HepG2 (cell line): Measurements from ENCODE around the gene C22orf39. TPM values are rescaled to one million over a fixed set of nuclear protein-coding genes. Genes with fewer than 3 reads are reported as not detected.

Source experiments
- ATAC-seq: fragments of 200-7000 bp; cut with Tn5 transposase; 3 replicates; pipeline ENCODE4 v1.9.1; 2020; ENCODE audit warnings: mild to moderate bottlenecking, moderate library complexity
- BruUV-seq: library from RNA; stranded (reverse); fragments of 400-500 nt; replicated peaks from 2 replicates; lab custom pipeline; 2021; lab: Mats Ljungman, UMichigan
- CTCF ChIA-PET: fragments of 300-600 bp; formaldehyde crosslinking; extraction: SDS; loops from one replicate; lab custom pipeline; 2021; ENCODE audit warnings: low total read pairs, inconsistent platforms, low intra/inter-chr PET ratio; lab: Yijun Ruan, JAX
- POLR2A ChIA-PET: fragments of 350-600 bp; sonication (Branson Sonifier 250); formaldehyde crosslinking; loops from one replicate; lab custom pipeline; 2020; ENCODE audit warnings: antibody characterized with exemption, inconsistent platforms; lab: Yijun Ruan, JAX
- DNase-seq: peaks from one replicate; pipeline ENCODE4 v3.0.0-alpha.2; 2015; ENCODE audit warnings: low spot score
- FAIRE-seq: peaks from 3 replicates; lab custom pipeline; 2011; peaks lifted over from hg19 to GRCh38; lab: Jason Lieb, UNC
- H2AFZ ChIP-seq: one replicate; pipeline ENCODE4 v1.6.1; 2011; ENCODE audit warnings: low read length, inconsistent platforms
- H3K27ac ChIP-seq: fragments of 300-600 bp; 3 replicates; pipeline ENCODE4 v1.8.0; 2011; ENCODE audit warnings: mixed run types, mild to moderate bottlenecking, mixed read lengths, low read length, inconsistent platforms; ENCODE audit not compliant: insufficient read depth; ENCODE audit errors: extremely low read length
- H3K27me3 ChIP-seq, 2 experiments: fragments of 200-600 bp in 1 of 2; 2 replicates in 1 of 2; 3 replicates in 1 of 2; pipeline versions ENCODE4 v1.6.0 to v1.8.0; 2011; ENCODE audit warnings: low read length in 2 of 2, mild to moderate bottlenecking in 2 of 2, moderate library complexity in 2 of 2, inconsistent platforms in 1 of 2; ENCODE audit not compliant: insufficient read depth in 2 of 2, control insufficient read depth in 1 of 2
- H3K36me3 ChIP-seq, 2 experiments: fragments of 200-600 bp in 1 of 2; replicated peaks in 1 of 2; 2 replicates in 1 of 2; 3 replicates in 1 of 2; pipeline versions ENCODE4 v1.5.1 to v1.8.0; 2011; ENCODE audit warnings: low read length in 2 of 2, inconsistent platforms in 1 of 2; ENCODE audit not compliant: insufficient read depth in 2 of 2, control insufficient read depth in 1 of 2
- H3K4me1 ChIP-seq: 2 replicates; pipeline ENCODE4 v1.5.1; 2012; ENCODE audit warnings: low read length, inconsistent platforms; ENCODE audit not compliant: insufficient read depth
- H3K4me2 ChIP-seq: 2 replicates; pipeline ENCODE4 v1.6.0; 2011; ENCODE audit warnings: low read depth, low read length, inconsistent platforms
- H3K4me3 ChIP-seq, 3 experiments: fragments of 200-600 bp in 1 of 3; sonication (generic), shearing (Covaris generic) in 1 of 3; replicated peaks in 1 of 3; 2 replicates each; pipeline ENCODE4 v1.5.1; 2011 to 2016; ENCODE audit warnings: low read length in 3 of 3, inconsistent platforms in 2 of 3, low read depth in 2 of 3, mild to moderate bottlenecking in 2 of 3, control low read depth in 1 of 3, mixed read lengths in 1 of 3; ENCODE audit not compliant: insufficient read depth in 1 of 3
- H3K79me2 ChIP-seq: one replicate; pipeline ENCODE4 v1.6.1; 2011; ENCODE audit warnings: low read length, inconsistent platforms; ENCODE audit not compliant: insufficient read depth
- H3K9ac ChIP-seq: 2 replicates; pipeline ENCODE4 v1.6.0; 2011; ENCODE audit warnings: mild to moderate bottlenecking, low read depth, low read length, inconsistent platforms; ENCODE audit not compliant: insufficient read depth
- H3K9me3 ChIP-seq: 2 replicates; pipeline ENCODE4 v1.5.1; 2012; ENCODE audit warnings: mild to moderate bottlenecking, low read length
- H4K20me1 ChIP-seq: 2 replicates; pipeline ENCODE4 v1.6.0; 2011; ENCODE audit warnings: inconsistent platforms, mild to moderate bottlenecking, low read length, moderate library complexity; ENCODE audit not compliant: insufficient read depth
- ADNP ChIP-seq: sonication (generic); formaldehyde crosslinking; IDR thresholded peaks from 2 replicates; pipeline ENCODE4 v1.4.0; 2020; ENCODE audit warnings: missing genetic modification reagents
- HNF1A ChIP-seq, 2 experiments: sonication (generic) in 1 of 2; formaldehyde crosslinking in 1 of 2; IDR thresholded peaks; 2 replicates each; pipeline versions ENCODE4 v1.4.0 to v1.6.1; 2016 to 2020; ENCODE audit warnings: borderline replicate concordance in 1 of 2, low read depth in 1 of 2, mild to moderate bottlenecking in 1 of 2, missing genetic modification reagents in 1 of 2
- MTA3 ChIP-seq: sonication (generic); formaldehyde crosslinking; IDR thresholded peaks from 2 replicates; pipeline ENCODE4 v1.4.0; 2020; ENCODE audit warnings: missing genetic modification reagents
- MXD4 ChIP-seq: IDR thresholded peaks from 2 replicates; pipeline ENCODE4 v1.6.1; 2016; ENCODE audit warnings: mild to moderate bottlenecking, missing biosample characterization, missing genetic modification reagents
- NFATC3 ChIP-seq: sonication (generic); formaldehyde crosslinking; IDR thresholded peaks from 2 replicates; pipeline ENCODE4 v1.5.1; 2020; ENCODE audit warnings: mild to moderate bottlenecking, missing genetic modification reagents
- PBX2 ChIP-seq: IDR thresholded peaks from 2 replicates; pipeline ENCODE4 v1.6.1; 2016; ENCODE audit warnings: control low read depth
- STAG1 ChIP-seq: sonication (generic); formaldehyde crosslinking; IDR thresholded peaks from 2 replicates; pipeline ENCODE4 v1.4.0; 2020; ENCODE audit warnings: missing genetic modification reagents
- TFE3 ChIP-seq: IDR thresholded peaks from 2 replicates; pipeline ENCODE4 v1.6.1; 2016
- THAP7 ChIP-seq: sonication (generic); formaldehyde crosslinking; IDR thresholded peaks from 2 replicates; pipeline ENCODE4 v1.8.1; 2023; ENCODE audit warnings: mild to moderate bottlenecking, missing genetic modification reagents
- ZBTB42 ChIP-seq: sonication (generic); formaldehyde crosslinking; IDR thresholded peaks from 2 replicates; pipeline ENCODE4 v1.5.0; 2020; ENCODE audit warnings: mild to moderate bottlenecking, missing genetic modification reagents
- ZNF136 ChIP-seq: sonication (generic); formaldehyde crosslinking; IDR thresholded peaks from 2 replicates; pipeline ENCODE4 v1.8.1; 2022; ENCODE audit warnings: low read depth, mild to moderate bottlenecking, moderate library complexity, missing genetic modification reagents
- ZNF205 ChIP-seq: IDR thresholded peaks from 2 replicates; pipeline ENCODE4 v1.6.1; 2018; ENCODE audit warnings: missing biosample characterization, missing genetic modification reagents
- ZNF292 ChIP-seq: sonication (generic); formaldehyde crosslinking; IDR thresholded peaks from 2 replicates; pipeline ENCODE4 v1.8.1; 2022; ENCODE audit warnings: mild to moderate bottlenecking, low read depth, missing genetic modification reagents, borderline replicate concordance
- ZNF564 ChIP-seq: sonication (generic); formaldehyde crosslinking; IDR thresholded peaks from 2 replicates; pipeline ENCODE4 v1.8.1; 2023; ENCODE audit warnings: mild to moderate bottlenecking, missing genetic modification reagents
- ZNF83 ChIP-seq: sonication (generic); formaldehyde crosslinking; IDR thresholded peaks from 2 replicates; pipeline ENCODE4 v1.4.0; 2020; ENCODE audit warnings: missing genetic modification reagents, mild to moderate bottlenecking, borderline replicate concordance
- ZNF839 ChIP-seq: sonication (generic); formaldehyde crosslinking; IDR thresholded peaks from 2 replicates; pipeline ENCODE4 v1.4.0; 2020; ENCODE audit warnings: missing genetic modification reagents, mild to moderate bottlenecking, borderline replicate concordance
- ZSCAN9 ChIP-seq: IDR thresholded peaks from 2 replicates; pipeline ENCODE4 v1.6.1; 2016; ENCODE audit warnings: borderline replicate concordance
- WGBS: methylation state at CpG from one replicate; pipeline ENCODE4 v1.1.6; 2017; ENCODE audit warnings: low lambda C conversion rate; 5-methylcytosine and 5-hydroxymethylcytosine counted together
- in situ Hi-C: cut with HindIII; loops from 2 replicates; pipeline ENCODE4 v1.10.0; 2017; ENCODE audit warnings: low pct_unique_long_range_greater_than_20kb; ENCODE audit not compliant: extremely low pct_ligation_motif_present
- intact Hi-C: fragments of 100-400 bp; cut with micrococcal nuclease; formaldehyde crosslinking; loops from one replicate; pipeline ENCODE4 v1.10.0; 2022; ENCODE audit not compliant: unreplicated experiment
- polyA plus RNA-seq, 8 experiments: library from polyadenylated mRNA; depleted of rRNA in 3 of 8; stranded (reverse) in 7 of 8; unstranded in 1 of 8; fragments of >200 nt; fragmentation: Illumina TruSeq in 4 of 8; extraction: Trizol in 4 of 8; gene quantifications; 2 replicates each; pipeline versions ENCODE4 v1.2.1 to v1.2.3, GENCODE V29; 2011 to 2016; ENCODE audit warnings: low read depth in 4 of 8, missing spikeins in 1 of 8, mixed read lengths in 1 of 8; ENCODE audit not compliant: insufficient read depth in 1 of 8
- total RNA-seq, 5 experiments: library from RNA; depleted of rRNA; stranded (reverse); fragments of >200 nt; fragmentation: Illumina TruSeq; extraction: Trizol; gene quantifications; 2 replicates each; pipeline ENCODE4 v1.2.3, GENCODE V29; 2016; ENCODE audit warnings: low read depth in 1 of 5

The C22orf39 gene
- total and polyA plus RNA-seq, 2 of the 13 experiments (the other 11 are each of a cell fraction or from before 2014, with no cell fraction given) = 23.4 to 26.4 TPM

GRCh38 chr22:19469421-19469820 lies 21.9 kb upstream of the C22orf39 start:
- no peaks in the 10 kb centered on the region for H3K27me3 ChIP-seq
- in situ Hi-C loops = no loop called here
- H3K36me3 ChIP-seq = peaks cover 33 to 95% of the 10 kb centered on the region in 2 experiments
- H3K9me3 ChIP-seq = no peaks in the 10 kb centered on the region
- H3K4me2 ChIP-seq = no peak overlapping the region
- H3K79me2 ChIP-seq = peaks cover 5% of the 10 kb centered on the region
- H3K4me3 ChIP-seq = no peak overlapping the region
- TF ChIP-seq ZNF205 (CRISPR knock-in tag) (no peak), ZSCAN9 (CRISPR knock-in tag) (no peak), ZNF83 (CRISPR knock-in tag) (no peak), ADNP (CRISPR knock-in tag) (no peak), ZNF839 (CRISPR knock-in tag) (no peak), ZNF136 (CRISPR knock-in tag) (no peak), MTA3 (CRISPR knock-in tag) (no peak), TFE3 (CRISPR knock-in tag) (no peak), NFATC3 (no peak), ZNF292 (CRISPR knock-in tag) (no peak), MXD4 (no peak), STAG1 (CRISPR knock-in tag) (no peak), THAP7 (CRISPR knock-in tag) (no peak), ZNF564 (CRISPR knock-in tag) (no peak), PBX2 (CRISPR knock-in tag) (no peak), HNF1A (IDR thresholded peaks at IDR 0.05; ENCODE audit: low read depth) (no peak), HNF1A (CRISPR knock-in tag; IDR thresholded peaks at IDR 0.05; ENCODE audit: borderline replicate concordance) (no peak), ZBTB42 (CRISPR knock-in tag) (no peak)
- BruUV-seq = no TSS peak
- WGBS = 85% methylated on average over 5 of the region's 7 CpGs
- ATAC-seq = no peak
- H3K4me1 ChIP-seq = no peaks in the 10 kb centered on the region
- no peak overlapping the region for H2AFZ ChIP-seq
- ChIA-PET CTCF (no interaction called here), POLR2A (no interaction called here)
- intact Hi-C loops = no loop called here
- no peak for DNase-seq
- no peaks in the 10 kb centered on the region for H4K20me1 ChIP-seq
- no peak overlapping the region for H3K27ac ChIP-seq
- no peak overlapping the region for H3K9ac ChIP-seq
- FAIRE-seq = no peak
